ENCODE results near the gene ANO7.

The ANO7 gene

DNA sequence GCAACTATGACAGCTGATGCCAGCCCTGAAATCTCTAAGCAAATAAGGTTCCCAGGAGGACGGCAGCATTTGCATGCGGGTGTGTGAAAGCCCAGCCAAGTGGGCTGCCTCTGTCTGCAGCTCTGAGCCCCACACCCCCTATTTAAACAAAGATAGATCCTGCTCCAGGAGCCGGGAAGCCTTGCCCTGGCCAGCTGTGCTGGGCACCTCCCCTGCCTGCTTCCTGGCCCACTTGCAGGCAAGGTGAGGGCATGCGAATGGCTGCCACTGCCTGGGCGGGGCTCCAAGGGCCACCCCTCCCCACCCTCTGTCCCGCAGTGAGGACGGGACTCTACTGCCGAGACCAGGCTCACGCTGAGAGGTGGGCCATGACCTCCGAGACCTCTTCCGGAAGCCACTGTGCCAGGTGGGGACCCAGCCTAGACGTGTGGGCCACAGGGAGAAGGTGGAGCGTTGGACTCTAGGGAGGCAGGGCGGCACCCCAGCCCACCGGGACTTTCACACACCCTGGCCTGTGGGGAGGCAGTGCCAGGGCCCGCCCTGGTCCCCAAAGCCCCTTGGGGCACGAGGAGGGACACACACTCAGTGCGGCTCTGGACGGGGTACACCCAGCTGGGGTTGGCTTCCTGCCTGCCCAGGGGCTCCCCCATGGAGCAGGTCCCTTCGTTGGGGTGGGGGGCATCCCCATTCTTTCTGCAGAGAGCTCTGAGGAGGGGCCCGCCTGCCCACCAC lies at the start of gene ANO7:
Gene ANO7, plus strand, starts transcription at position 317 of the 732 bp plus-strand sequence. CDS start 1,387 bp downstream, outside the sequence.
- DNase-seq: no peak

DNA sequence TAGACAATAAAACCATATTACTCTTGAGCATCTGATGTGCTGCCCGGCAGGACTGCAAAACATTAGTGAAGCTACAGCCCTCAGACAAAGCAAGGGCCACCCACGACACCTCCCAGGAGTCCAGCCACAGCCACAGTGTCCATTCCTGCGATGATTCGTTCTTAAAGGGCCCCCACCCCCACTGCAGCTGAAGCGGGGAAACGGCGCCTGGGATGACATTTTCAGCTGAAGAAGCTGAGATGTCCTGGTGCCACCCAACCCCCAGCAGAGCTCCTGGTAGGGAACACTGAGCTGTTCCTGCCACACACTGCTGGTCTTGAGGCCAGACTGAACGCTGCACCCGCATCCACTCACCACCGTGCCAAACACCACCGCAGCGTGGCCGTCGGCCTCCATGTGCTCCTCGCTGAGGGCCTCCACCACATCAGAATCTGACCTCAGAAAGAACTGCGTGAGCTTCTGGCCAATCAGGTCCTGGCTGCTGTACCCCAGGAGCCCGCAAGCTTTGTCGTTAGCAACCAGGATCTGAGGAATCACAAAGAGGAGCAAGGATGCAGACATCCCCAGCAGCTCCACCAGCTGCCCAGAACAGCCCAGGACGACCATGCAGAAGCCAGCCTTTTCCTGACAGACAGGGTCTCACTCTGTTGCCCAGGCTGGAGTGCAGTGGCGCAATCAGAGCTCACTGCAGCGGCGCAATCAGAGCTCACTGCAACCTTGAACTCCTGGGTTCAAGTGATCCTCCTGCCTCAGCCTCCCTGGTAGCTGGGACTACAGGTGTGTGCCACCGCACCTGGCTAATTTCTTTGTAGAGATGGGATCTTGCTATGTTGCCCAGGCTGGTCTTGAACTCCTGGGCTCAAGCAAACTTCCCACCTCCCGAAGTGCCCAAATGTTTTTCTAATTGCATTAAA lies 48.7 kb upstream of the ANO7 start:
- DNase-seq: no peak

GRCh38 chr2:241140445-241140840 lies 48.0 kb upstream of the ANO7 start:
- DNase-seq: no peak

- DNase-seq: no peak
These were observed 47.2 kb upstream of the ANO7 start for GRCh38 chr2:241141214-241141770.

DNA sequence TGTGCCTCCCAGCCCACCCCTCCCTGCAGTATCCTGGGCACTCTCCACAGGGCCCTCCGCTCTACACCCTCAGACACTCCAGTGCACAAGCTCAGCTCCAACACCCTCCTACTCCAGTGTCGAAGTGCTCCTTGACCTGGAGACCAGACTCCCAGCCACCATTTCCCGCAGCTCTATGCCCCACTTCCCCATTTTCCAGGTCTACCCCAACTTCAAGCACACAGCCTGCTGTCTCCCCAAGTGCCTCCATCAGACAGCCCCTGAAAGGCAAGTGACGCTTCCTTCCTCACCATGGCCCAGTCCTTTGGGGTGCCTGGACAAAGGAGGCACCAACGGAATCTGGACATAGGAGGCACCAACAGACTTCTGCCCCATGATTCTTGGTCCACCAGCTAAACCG lies 46.4 kb upstream of the ANO7 start:
- no peak for DNase-seq

- DNase-seq: no peak
These were observed 45.9 kb upstream of the ANO7 start for GRCh38 chr2:241142593-241142992.

DNA sequence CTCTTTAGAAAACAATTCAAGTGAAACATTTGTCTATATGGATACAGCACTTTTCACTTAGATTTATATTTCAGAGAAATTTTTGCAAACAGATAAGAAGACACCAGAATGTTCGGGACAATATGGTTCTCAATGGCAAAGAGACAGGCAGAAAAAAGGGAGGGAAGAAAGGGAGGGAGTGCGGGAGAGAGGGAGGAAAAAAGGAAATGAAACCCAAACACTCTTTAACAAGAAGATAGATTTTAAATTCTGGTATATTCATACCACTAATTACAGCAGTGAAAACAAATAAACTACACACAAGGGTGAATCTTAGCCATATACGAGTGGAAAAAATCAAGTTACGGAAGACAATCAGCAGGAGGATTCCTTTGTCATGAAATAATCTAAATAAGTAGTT lies 42.2 kb upstream of the ANO7 start:
- DNase-seq: no peak

DNA sequence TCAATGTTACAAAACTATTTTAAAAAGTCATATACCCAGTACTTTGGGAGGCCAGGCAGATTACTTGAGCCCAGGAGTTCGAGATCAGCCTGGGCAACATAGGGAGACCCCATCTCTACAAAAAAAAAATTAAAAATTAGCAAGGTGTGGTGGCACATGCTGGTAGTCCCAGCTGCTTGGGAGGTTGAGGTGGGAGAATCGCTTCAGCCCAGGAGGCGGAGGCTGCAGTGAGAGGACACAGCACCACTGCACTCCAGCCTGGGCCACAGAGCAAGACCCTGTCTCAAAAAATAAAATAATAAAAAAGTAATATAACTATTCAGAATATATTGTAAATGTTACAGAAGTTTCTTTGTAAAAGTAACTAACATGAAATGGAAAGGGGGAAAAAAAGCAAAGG lies 41.1 kb upstream of the ANO7 start:
- no peak for DNase-seq

DNA sequence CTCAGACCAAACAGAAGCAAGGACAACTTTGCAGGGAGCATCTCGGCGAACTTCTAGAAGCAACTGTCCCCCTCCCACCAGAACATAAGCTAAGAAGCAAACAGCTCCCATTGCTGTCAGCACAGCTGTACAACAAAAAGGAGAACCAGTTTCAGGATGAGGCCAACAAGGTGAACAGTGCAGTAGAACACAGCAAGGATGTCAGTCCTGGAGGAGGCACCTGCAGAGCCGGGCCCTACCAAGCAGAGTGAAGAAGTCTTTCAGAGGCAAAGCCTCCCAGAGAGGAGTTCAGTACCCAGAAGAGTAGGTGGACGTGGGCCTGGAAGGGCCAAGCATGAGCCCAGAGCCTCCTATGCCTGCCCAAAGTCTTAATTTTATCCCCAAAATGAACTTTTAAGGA lies 40.2 kb upstream of the ANO7 start:
- no peak for DNase-seq

- DNase-seq: peak; percentile 98
These were observed 39.4 kb upstream of the ANO7 start, which contains the start of gene PASK for GRCh38 chr2:241148891-241149674. TSS of gene PASK (minus strand) at chr2:241149472. CDS start at chr2:241143032, 6,440 bp downstream.

GRCh38 chr2:241149675-241149924 lies 38.9 kb upstream of the ANO7 start:
- DNase-seq: no peak

- DNase-seq: peak; percentile 98
These were observed 38.4 kb upstream of the ANO7 start, which contains the start of gene PPP1R7 for GRCh38 chr2:241149925-241150659. TSS of gene PPP1R7 (plus strand) at chr2:241150467. CDS start at chr2:241150496, 29 bp downstream.

- DNase-seq: no peak
These were observed 37.6 kb upstream of the ANO7 start for GRCh38 chr2:241150660-241151530.

DNA sequence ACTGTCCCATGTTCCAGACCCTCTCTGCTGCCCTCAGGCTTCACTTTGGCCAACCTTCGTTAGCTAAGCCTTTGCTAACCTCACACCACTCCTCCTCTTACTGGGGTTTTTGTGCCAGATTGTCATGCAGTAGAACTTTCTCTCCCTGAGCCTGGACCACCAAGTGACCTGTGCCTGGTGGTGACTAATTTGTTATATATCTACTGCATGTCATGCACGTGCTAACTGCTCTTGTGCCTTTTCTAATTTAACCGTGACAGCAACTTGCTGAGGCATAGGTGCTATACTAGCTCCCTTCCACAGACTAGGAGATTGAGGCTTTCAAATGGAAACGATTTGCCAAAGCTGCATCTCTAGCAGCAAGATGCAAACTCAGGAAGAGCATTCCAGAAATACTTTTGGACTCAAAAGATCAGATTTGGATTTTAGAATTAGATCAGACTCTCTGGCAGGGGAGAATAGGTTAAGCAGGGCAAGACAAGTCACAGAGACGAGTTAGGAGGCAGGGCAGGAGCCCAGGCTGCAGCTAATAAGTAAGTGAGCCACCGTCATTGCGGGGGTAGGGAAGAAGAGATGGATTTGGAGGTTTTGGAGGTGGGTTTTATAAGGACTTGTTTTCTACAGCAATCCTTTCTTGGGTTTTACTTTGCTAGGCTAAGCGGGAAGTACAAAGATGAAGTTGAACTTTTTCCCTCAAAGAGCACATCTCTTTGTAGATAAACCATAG lies 36.4 kb upstream of the ANO7 start:
- no peak for DNase-seq

- DNase-seq: peak; percentile 13
These were observed 34.9 kb upstream of the ANO7 start for GRCh38 chr2:241153616-241154015.

DNA sequence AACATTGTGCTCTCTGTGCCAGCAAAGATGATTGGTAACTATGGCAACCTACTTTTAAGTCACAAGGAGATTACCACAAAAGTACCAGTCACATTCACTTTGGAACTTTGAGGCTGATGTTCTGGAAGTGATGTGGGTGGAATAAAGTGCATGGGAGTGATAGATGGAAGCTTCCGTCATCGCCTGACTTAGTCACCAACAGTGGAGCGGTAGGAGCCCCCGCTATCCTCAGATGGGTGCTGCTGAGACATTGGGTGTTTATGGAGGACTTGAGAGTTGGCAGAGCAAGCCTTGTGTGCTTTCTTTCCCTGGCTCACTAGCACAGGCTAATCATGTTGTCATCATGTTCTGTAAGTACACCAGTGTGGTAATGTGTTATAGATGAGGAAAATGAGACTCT lies 33.6 kb upstream of the ANO7 start:
- DNase-seq: peak; percentile 13

DNA sequence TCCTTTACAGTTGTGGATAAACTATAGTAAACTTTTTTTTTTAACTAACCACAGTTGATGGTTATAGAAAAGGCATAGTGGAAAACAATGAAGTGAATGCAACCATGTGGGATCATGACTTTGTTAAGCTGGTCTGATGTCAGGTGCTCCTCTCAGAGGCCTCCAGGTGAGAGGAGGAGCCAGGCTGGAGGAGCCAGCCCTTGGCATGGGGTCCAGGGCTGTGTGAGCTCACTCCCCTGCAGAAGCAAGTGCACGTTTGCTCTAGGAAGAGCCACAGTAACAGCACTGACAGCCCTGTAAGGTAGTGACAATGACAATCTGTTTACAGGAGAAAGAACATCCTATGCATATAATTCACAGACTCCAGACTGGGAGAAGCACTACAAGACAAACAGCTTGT lies 32.5 kb upstream of the ANO7 start:
- DNase-seq: no peak

DNA sequence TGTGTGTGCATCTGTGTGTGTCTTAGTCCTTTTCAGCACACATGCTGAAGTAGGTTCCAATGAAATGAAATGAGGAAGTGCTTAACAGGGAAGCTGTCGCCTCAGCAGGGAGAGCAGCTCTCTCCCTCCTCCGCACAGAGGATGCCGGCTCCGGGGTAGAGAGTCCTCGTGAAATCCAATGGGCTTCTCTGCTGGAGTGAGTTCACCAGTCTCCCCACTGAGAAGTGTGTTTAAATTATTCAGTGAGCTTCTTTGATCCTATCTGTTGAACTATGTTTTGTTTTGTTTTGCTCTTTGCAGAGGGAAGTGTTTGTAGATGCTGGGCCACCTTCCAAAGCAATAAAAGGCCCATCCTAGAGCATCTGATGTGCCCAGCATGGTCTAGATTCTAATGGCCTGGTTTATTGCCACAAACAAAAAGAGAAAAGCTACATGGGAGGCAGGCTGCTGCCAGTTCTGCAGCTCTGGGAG lies 31.5 kb upstream of the ANO7 start:
- DNase-seq: no peak

- no peak for DNase-seq
These were observed 30.5 kb upstream of the ANO7 start for GRCh38 chr2:241157841-241158545.

- DNase-seq: no peak
These were observed 30.0 kb upstream of the ANO7 start for GRCh38 chr2:241158546-241158900.

Data from activated CD4-positive, alpha-beta T cell treated with anti-CD3 and anti-CD28 coated beads, Interleukin-10, Interleukin-2, amounts not matched to agents 100 ng/mL and 50 ng/mL, durations not matched to agents 16 hours and 8 hours (primary cell).